A549 (cell line): Measurements from ENCODE around the gene PIGC.

Source experiments
- CEBPB ChIP-seq, 2 experiments: fragments of >200 bp in 1 of 2; sonication (Bioruptor Twin) in 1 of 2; formaldehyde crosslinking in 1 of 2; IDR thresholded peaks; 2 replicates each; pipeline ENCODE4 v1.6.1; 2012 to 2016
- CHD2 ChIP-seq: fragments of 150-350 bp; IDR thresholded peaks from 2 replicates; pipeline ENCODE4 v1.6.1; 2014; ENCODE audit warnings: low read length; ENCODE audit not compliant: partially characterized antibody
- EHMT2 ChIP-seq: fragments of 200-600 bp; sonication (generic); IDR thresholded peaks from 2 replicates; pipeline ENCODE4 v1.6.1; 2016; ENCODE audit warnings: antibody characterized with exemption, low read depth, mild to moderate bottlenecking, moderate library complexity
- EP300 ChIP-seq, 2 experiments: fragments of >200 bp; sonication (Bioruptor Twin); formaldehyde crosslinking; IDR thresholded peaks; 2 replicates in 1 of 2; 3 replicates in 1 of 2; pipeline ENCODE4 v1.6.1; 2016 to 2017
- KDM5A ChIP-seq: fragments of 200-600 bp; sonication (generic); IDR thresholded peaks from 2 replicates; pipeline ENCODE4 v1.6.1; 2016; ENCODE audit warnings: antibody characterized with exemption, mild to moderate bottlenecking
- MYC ChIP-seq: IDR thresholded peaks from 2 replicates; pipeline ENCODE4 v1.6.1; 2012; ENCODE audit warnings: mild to moderate bottlenecking, inconsistent platforms, low read length, improper control_type of control experiment, borderline replicate concordance
- PHF8 ChIP-seq: fragments of 200-600 bp; sonication (generic); IDR thresholded peaks from 2 replicates; pipeline ENCODE4 v1.6.1; 2016; ENCODE audit warnings: low read depth, mild to moderate bottlenecking, antibody characterized with exemption, moderate library complexity, borderline replicate concordance
- POLR2A ChIP-seq: IDR thresholded peaks from 2 replicates; pipeline ENCODE4 v1.6.1; 2012; ENCODE audit warnings: mild to moderate bottlenecking, low read length
- RARB ChIP-seq: fragments of 250-450 bp; sonication (Bioruptor Pico); IDR thresholded peaks from 2 replicates; pipeline ENCODE4 v1.8.0; 2021; ENCODE audit warnings: mild to moderate bottlenecking, moderate library complexity
- RFX5 ChIP-seq: fragments of 450-650 bp; IDR thresholded peaks from 2 replicates; pipeline ENCODE4 v1.7.1; 2014; ENCODE audit warnings: antibody characterized with exemption, mild to moderate bottlenecking, moderate library complexity
- TP53 ChIP-seq: fragments of 250-450 bp; sonication (Bioruptor Pico); IDR thresholded peaks from 2 replicates; pipeline ENCODE4 v1.5.0; 2021; ENCODE audit warnings: mild to moderate bottlenecking, moderate library complexity
- TF ChIP-seq, protein P1 (sequence below): fragments of >200 bp; sonication (Bioruptor Twin); formaldehyde crosslinking; IDR thresholded peaks from 3 replicates; pipeline ENCODE4 v1.5.1; 2016
- TF ChIP-seq, protein P2 (sequence below): IDR thresholded peaks from 2 replicates; pipeline ENCODE4 v1.6.1; 2012; ENCODE audit warnings: low read depth, borderline replicate concordance
- TF ChIP-seq, protein P3 (sequence below): fragments of 150-350 bp; IDR thresholded peaks from 2 replicates; pipeline ENCODE4 v1.6.1; 2014; ENCODE audit warnings: low read depth, mild to moderate bottlenecking, low read length

DNA sequence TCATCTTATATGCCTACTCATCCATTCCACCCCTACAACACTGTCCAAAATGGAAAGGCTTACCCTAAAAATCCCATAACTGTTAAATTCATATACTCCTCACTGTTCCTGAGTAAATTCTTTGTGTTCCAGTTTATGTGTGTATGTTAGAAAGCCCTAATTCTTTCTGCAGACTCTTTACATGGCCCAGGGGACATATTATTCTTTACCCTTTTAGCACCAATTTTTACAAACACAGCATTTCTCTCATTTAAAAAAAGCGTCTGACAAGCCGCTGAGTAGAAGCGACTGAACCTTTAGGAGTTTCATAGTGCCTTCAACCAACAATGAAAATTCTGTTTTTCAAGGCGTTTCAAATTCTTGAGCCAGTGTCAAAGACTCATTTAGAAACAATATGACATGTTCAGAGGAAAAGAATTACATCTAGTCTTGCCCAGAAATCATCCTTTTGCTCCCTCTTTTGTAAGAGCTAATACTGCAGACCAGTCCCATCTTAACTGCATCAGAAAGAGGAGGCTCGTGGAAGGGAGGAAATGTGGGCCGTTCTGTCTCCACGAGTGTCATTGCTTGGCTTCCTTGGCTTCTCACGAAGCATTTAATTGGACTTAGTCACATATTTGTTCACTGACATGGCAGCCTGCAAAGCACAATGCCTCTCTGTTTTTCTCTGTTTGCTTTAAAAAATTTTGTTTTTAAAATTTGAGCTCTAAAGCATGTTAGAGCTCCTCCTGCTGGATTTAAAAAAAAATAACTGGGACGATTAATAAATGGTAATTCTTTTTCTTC is 44.7 kb downstream of the PIGC start:
- TF ChIP-seq, protein P1, sequence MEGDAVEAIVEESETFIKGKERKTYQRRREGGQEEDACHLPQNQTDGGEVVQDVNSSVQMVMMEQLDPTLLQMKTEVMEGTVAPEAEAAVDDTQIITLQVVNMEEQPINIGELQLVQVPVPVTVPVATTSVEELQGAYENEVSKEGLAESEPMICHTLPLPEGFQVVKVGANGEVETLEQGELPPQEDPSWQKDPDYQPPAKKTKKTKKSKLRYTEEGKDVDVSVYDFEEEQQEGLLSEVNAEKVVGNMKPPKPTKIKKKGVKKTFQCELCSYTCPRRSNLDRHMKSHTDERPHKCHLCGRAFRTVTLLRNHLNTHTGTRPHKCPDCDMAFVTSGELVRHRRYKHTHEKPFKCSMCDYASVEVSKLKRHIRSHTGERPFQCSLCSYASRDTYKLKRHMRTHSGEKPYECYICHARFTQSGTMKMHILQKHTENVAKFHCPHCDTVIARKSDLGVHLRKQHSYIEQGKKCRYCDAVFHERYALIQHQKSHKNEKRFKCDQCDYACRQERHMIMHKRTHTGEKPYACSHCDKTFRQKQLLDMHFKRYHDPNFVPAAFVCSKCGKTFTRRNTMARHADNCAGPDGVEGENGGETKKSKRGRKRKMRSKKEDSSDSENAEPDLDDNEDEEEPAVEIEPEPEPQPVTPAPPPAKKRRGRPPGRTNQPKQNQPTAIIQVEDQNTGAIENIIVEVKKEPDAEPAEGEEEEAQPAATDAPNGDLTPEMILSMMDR: peak; percentile 92
- TF ChIP-seq CHD2: no peak
- TF ChIP-seq EP300 (IDR thresholded peaks at IDR 0.05): peak; percentile 13 to 14; a peak in 1 of 5 replicates
- TF ChIP-seq POLR2A: no peak
- TF ChIP-seq MYC: no peak
- TF ChIP-seq EHMT2: no peak
- TF ChIP-seq TP53 (CRISPR knock-in tag): no peak
- peak in 1 of 2 experiments; percentile 26; a peak in 1 of 4 replicates for TF ChIP-seq CEBPB (IDR thresholded peaks at IDR 0.05)
- no peak for TF ChIP-seq PHF8
- TF ChIP-seq KDM5A: no peak
- TF ChIP-seq RFX5: no peak
- no peak for TF ChIP-seq RARB (CRISPR knock-in tag)
- TF ChIP-seq, protein P2, sequence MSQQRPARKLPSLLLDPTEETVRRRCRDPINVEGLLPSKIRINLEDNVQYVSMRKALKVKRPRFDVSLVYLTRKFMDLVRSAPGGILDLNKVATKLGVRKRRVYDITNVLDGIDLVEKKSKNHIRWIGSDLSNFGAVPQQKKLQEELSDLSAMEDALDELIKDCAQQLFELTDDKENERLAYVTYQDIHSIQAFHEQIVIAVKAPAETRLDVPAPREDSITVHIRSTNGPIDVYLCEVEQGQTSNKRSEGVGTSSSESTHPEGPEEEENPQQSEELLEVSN: no peak; the same call in 1 of the 2 replicates
- TF ChIP-seq, protein P3, sequence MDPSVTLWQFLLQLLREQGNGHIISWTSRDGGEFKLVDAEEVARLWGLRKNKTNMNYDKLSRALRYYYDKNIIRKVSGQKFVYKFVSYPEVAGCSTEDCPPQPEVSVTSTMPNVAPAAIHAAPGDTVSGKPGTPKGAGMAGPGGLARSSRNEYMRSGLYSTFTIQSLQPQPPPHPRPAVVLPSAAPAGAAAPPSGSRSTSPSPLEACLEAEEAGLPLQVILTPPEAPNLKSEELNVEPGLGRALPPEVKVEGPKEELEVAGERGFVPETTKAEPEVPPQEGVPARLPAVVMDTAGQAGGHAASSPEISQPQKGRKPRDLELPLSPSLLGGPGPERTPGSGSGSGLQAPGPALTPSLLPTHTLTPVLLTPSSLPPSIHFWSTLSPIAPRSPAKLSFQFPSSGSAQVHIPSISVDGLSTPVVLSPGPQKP: no peak
